Retinal pigment epithelial cell (primary cell): ENCODE results near the gene ZC3H12C.
A peak's percentile ranks its signal among the peaks of the same experiment; 100 is the strongest.

Experiments
- DNase-seq: peaks from one replicate; pipeline ENCODE4 v3.0.0-alpha.2; 2010; ENCODE audit warnings: low read depth
- H3K4me3 ChIP-seq: 2 replicates; pipeline ENCODE4 v1.5.1; 2011; ENCODE audit warnings: mild to moderate bottlenecking, low read length, control low read depth, moderate library complexity
- TF ChIP-seq, protein P1 (sequence below): conservative IDR thresholded peaks from 2 replicates; pipeline ENCODE4 v1.5.1; 2011; ENCODE audit warnings: low read depth, low read length, control low read depth, inconsistent platforms

Gene ZC3H12C

DNA sequence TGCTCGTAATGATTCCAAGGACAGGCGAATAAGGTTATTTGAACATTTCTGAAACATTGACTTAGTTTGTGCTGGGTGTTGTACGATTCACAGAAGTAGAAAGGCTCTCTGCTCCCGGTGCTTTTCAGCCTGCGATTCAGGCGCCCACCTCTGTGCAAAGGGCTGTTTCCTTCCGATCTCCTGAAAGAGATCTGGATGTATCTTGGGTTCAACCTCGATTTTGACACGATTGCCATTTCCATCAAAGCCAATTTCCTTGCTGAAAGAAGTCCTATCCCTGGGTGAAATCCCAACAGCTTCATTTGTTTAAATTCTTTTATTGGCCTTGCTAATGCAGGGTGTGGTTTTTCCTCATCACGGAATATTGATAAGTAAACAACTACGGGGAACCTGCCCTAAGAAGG is 1.1 kb upstream of the ZC3H12C start:
- TF ChIP-seq, protein P1, sequence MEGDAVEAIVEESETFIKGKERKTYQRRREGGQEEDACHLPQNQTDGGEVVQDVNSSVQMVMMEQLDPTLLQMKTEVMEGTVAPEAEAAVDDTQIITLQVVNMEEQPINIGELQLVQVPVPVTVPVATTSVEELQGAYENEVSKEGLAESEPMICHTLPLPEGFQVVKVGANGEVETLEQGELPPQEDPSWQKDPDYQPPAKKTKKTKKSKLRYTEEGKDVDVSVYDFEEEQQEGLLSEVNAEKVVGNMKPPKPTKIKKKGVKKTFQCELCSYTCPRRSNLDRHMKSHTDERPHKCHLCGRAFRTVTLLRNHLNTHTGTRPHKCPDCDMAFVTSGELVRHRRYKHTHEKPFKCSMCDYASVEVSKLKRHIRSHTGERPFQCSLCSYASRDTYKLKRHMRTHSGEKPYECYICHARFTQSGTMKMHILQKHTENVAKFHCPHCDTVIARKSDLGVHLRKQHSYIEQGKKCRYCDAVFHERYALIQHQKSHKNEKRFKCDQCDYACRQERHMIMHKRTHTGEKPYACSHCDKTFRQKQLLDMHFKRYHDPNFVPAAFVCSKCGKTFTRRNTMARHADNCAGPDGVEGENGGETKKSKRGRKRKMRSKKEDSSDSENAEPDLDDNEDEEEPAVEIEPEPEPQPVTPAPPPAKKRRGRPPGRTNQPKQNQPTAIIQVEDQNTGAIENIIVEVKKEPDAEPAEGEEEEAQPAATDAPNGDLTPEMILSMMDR: no peak
- no peak for DNase-seq
- peak overlapping the region; percentile 68 for H3K4me3 ChIP-seq

DNA sequence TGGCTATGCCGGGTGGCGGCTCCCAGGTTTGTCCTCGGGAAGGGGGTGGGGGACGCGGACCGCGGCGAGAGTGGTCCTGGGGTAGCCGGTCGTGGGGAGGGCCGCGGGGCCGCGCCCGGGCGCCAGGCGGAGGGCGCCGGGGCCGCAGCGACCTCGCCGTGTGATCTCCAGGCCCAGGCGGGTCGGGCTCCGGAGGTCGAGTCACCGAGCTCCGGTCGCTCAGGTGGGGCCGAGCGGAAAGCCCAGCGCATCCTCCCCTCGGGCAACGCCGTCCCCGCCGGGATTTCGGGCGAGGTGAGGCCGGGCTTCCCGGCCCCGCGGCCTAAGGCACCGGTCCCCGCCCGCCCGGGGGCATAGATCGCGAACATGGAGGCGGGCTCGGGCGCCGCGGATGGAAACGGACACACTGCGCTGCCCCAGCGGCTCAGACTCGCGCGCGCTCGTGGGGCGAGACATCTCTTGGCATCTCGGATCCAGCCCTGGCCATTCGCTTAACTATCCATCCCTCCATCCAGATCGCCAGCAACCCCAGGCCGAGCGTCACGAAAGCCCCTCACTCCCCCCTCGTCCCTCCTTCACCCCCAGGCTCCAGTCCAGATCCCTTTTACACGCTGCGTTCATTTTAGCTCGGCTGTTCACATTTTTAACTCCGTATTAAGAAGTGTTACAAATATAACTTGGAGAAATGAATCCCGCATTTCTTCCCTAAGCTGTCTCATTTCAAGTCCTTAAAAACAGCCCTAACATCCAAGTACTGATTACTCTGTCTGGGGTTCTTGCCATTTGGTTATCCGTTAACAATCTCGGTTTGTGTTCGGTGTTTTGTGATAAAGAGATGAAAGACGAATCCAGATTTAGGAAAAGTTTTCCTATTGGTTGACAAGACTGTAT is 460 bp downstream of the ZC3H12C start:
- TF ChIP-seq, protein P1: no peak
- DNase-seq: no peak
- peak overlapping the region; percentile 72 for H3K4me3 ChIP-seq

DNA sequence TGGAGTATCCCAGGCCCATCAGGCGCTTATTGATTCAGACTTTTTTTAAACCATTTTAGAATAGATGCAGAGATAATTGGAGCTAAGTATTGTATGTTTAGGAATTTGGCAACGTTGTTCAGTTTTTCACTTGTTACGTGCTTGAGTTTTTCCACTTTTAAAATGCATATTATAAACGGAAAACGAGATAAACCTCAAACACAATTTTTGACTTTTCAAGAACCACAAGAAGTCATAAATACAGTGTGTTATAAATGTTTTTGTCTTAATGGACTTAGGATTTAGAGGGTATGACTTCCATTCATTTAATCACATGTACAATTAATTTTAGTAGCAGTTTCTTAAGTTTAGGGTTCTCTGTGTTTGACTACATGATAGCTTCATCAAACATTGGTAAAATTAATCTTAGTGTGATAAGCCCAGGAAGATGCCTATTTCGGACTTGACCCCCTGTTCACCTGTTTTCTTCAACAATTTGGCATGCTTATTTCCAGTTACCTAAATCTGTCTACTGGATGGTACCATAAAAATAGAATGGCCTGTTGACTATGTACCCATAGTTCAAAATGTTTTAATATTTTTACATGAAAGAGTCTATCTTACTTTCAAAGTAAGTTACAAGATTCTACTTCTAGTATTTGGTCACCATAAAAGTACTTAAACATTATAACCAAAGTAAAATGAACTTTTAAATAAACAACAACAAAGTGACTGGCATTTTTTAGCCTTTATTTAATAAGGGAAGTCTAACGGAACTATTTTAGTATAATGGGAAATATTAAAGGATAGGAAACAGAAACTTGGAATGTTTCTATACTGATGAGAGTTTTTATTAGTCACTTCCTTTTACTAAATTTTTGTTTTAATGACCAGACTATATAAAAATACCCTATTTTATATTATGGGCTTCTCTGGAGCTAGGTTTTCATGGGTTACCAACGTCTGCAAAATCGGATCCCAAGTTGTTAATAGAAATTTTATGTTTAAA is 1.4 kb downstream of the ZC3H12C start:
- peak overlapping the region; percentile 72 for H3K4me3 ChIP-seq
- TF ChIP-seq, protein P1: no peak
- no peak for DNase-seq

DNA sequence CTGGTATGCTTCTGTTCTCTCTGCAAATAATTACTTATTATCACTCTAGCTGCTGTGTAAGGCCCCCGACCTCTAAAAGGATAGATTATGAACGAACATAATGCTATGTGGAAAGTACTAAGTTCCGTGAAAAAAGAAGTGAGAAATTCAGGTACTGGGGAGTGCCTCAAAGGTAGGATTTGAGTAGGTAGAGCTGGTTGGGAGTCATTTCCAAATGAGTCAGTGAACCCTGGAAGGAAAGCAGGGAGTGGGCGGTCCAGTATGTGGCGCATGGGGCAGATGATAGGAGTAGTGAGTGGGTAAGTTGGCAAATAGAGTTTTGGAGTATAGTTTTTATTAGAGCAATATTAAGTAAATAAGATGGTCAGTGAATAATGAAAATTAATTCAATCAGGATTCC is 2.4 kb downstream of the ZC3H12C start:
- H3K4me3 ChIP-seq: no peak overlapping the region
- TF ChIP-seq, protein P1: peak; percentile 6
- no peak for DNase-seq

DNA sequence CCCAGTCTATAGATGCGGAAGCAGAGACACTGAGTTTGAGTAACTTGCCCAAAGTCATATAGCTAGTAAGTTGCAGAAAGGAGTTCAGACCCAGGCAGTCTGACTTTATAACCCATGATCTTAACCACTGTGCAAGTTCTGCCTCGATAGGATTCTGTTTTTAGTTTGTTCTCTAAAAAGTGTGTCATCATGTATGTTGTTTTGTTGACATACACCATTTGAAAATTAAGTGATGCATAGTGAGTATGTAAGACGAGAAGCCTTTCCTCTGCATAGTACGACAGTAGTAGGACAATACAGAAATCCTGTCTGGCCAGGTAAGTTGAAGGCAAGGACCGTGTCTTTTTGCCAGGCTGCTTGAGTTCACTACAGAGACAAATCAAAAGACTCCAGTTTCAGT is 3.3 kb downstream of the ZC3H12C start:
- DNase-seq: no peak
- TF ChIP-seq, protein P1: no peak
- H3K4me3 ChIP-seq: no peak overlapping the region

DNA sequence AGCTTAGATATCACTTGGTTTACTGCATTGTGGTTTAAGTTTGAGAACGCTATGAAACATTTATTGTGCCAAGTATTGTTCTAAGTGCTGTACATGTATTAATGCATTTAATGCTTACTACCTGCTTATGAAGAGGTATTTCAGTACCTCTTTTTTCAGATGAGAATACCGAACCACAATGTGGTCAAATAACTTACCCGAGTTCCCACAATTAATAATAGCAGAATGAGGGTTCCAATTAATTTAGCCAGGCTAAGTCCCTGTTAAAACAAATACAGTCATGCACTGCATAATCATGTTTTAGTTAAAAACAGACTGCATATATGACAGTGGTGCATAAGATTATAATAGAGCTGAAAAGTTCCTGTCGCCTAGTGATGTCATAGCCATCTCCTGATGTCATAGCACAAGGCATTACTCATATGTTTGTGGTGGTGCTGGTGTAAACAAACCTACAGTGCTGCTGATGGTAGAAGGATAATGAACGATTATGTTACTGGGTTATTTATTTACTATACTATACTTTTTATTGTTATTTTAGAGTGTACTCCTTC is 4.3 kb downstream of the ZC3H12C start:
- DNase-seq: no peak
- H3K4me3 ChIP-seq: no peak overlapping the region
- TF ChIP-seq, protein P1: no peak
